Lung (tissue), 12 donors: ENCODE measurements around the gene ABCG2. TPM values are rescaled to one million over a fixed set of nuclear protein-coding genes. Genes with fewer than 3 reads are reported as not detected.

Source experiments
- ATAC-seq: fragments of 200-7000 bp; cut with Tn5 transposase; one replicate; pipeline ENCODE4 v1.9.1; 2020; ENCODE audit warnings: moderate number of reproducible peaks; ENCODE audit not compliant: insufficient read depth, low FRiP score
- DNase-seq, 3 donors: peaks; one replicate each; pipeline ENCODE4 v3.0.0-alpha.2; 2013 to 2017
- H3K27ac ChIP-seq, 2 donors: one replicate each; pipeline ENCODE4 v1.5.1; 2013; ENCODE audit warnings: mild to moderate bottlenecking in 2 of 2, moderate library complexity in 2 of 2, control low read depth in 1 of 2, inconsistent platforms in 1 of 2, low read depth in 1 of 2, low read length in 1 of 2
- H3K27me3 ChIP-seq, 3 donors: one replicate each; pipeline ENCODE4 v1.5.1; 2013; ENCODE audit warnings: low read length in 2 of 3; ENCODE audit not compliant: control insufficient read depth in 3 of 3, insufficient read depth in 3 of 3
- H3K36me3 ChIP-seq, 4 donors: one replicate each; pipeline ENCODE4 v1.5.1; 2013; ENCODE audit warnings: low read length in 4 of 4, mild to moderate bottlenecking in 1 of 4, moderate library complexity in 1 of 4; ENCODE audit not compliant: control insufficient read depth in 4 of 4, insufficient read depth in 4 of 4
- H3K4me1 ChIP-seq, 5 donors: one replicate each; pipeline ENCODE4 v1.5.1; 2013; ENCODE audit warnings: low read length in 5 of 5, mild to moderate bottlenecking in 2 of 5, moderate library complexity in 1 of 5; ENCODE audit not compliant: control insufficient read depth in 5 of 5, insufficient read depth in 5 of 5
- H3K4me3 ChIP-seq: one replicate; pipeline ENCODE4 v1.5.1; 2013; ENCODE audit warnings: mild to moderate bottlenecking, control low read depth, moderate library complexity
- H3K9ac ChIP-seq, 2 donors: one replicate each; pipeline ENCODE4 v1.5.1; 2013; ENCODE audit warnings: low read length in 2 of 2, control low read depth in 1 of 2; ENCODE audit not compliant: insufficient read depth in 1 of 2
- H3K9me3 ChIP-seq, 4 donors: one replicate each; pipeline ENCODE4 v1.5.1; 2013; ENCODE audit warnings: low read length in 3 of 4, mild to moderate bottlenecking in 1 of 4, moderate library complexity in 1 of 4; ENCODE audit not compliant: control insufficient read depth in 4 of 4, insufficient read depth in 3 of 4
- CTCF ChIP-seq: IDR thresholded peaks from 2 replicates; pipeline ENCODE4 v1.5.1; 2012; ENCODE audit warnings: mild to moderate bottlenecking; ENCODE audit errors: control extremely low read depth, extremely low read depth
- WGBS, 2 donors: extraction: QIAGEN DNeasy Blood & Tissue Kit; methylation state at CpG; one replicate each; pipeline ENCODE4 v1.1.7; 2013; 5-methylcytosine and 5-hydroxymethylcytosine counted together
- polyA plus RNA-seq, 2 donors: library from polyadenylated mRNA; stranded (reverse); fragments of 200-250 nt; gene quantifications; one replicate each; pipeline ENCODE4 v1.2.1, GENCODE V29; 2013
- total RNA-seq, 2 donors: library from RNA; depleted of rRNA in 1 of 2; stranded (reverse); fragments of >200 nt in 1 of 2; gene quantifications; one replicate each; pipeline ENCODE4 v1.2.1, GENCODE V29; 2014 to 2021
- donor health status: control.
- donor health status: control.
- donor health status: Bipolar disorder and iron deficiency.
- donor health status: healthy.
- donor health status: DM: yes; HTN: yes; CAD: no.

The ABCG2 gene
- total and polyA plus RNA-seq, 4 donors = 1.0 to 15.7 (median 3.3) TPM

- no peaks in the 10 kb centered on the region for H3K27me3 ChIP-seq
- no peak overlapping the region for H3K4me3 ChIP-seq
- H3K36me3 ChIP-seq = peaks cover 0 to 4% (median 1%) of the 10 kb centered on the region in 4 donors
- no peak overlapping the region for H3K9ac ChIP-seq
- no peaks in the 10 kb centered on the region for H3K4me1 ChIP-seq
- no peak overlapping the region for H3K27ac ChIP-seq
- no peak for TF ChIP-seq CTCF
- DNase-seq (peak in 1 of 3 donors; percentile 31), ATAC-seq (no peak)
- 87 to 94% methylated on average over 2 of the region's 2 CpGs for WGBS, 2 donors
- H3K9me3 ChIP-seq = no peaks in the 10 kb centered on the region
Measured at GRCh38 chr4:88138561-88138960, 19.9 kb downstream of the ABCG2 start.

DNA sequence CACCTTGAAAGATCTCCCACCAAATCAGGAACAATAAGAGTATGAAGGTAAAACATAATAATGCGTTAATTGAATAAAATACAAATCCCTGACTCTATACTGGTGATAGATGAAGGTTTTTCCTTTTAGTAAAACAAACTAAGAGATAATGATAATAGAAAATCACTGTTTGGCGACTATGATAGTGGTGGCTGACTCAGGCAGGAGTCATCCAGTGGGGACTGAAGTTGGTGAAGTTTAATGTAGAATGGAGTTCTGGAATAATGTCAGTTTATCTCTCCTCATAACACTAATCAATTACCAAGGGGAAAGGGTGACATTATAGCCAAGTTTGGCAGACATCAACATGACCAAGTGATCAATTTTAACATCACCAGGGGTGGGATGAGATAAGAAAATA is 21.3 kb downstream of the ABCG2 start:
- Histone ChIP-seq H3K9ac (no peak overlapping the region), H3K27me3 (no peaks in the 10 kb centered on the region), H3K4me3 (no peak overlapping the region), H3K36me3 (peaks cover 0 to 8% (median 1%) of the 10 kb centered on the region in 4 donors), H3K9me3 (no peaks in the 10 kb centered on the region), H3K27ac (no peak overlapping the region), H3K4me1 (no peaks in the 10 kb centered on the region)
- no peak for DNase-seq
- no peak for ATAC-seq
- no peak for TF ChIP-seq CTCF
- WGBS, 2 donors = 94 to 95% methylated on average over 2 of the region's 2 CpGs

GRCh38 chr4:88136249-88136648 is 22.2 kb downstream of the ABCG2 start:
- 89 to 98% methylated on average over 3 of the region's 3 CpGs for WGBS, 2 donors
- no peak for ATAC-seq
- TF ChIP-seq CTCF = no peak

GRCh38 chr4:88135356-88135663 is 23.1 kb downstream of the ABCG2 start:
- no peaks in the 10 kb centered on the region for H3K27me3 ChIP-seq
- H3K9me3 ChIP-seq = no peaks in the 10 kb centered on the region
- ATAC-seq (no peak), DNase-seq (no peak)
- no peaks in the 10 kb centered on the region for H3K4me1 ChIP-seq
- peaks cover 0 to 15% (median 5%) of the 10 kb centered on the region in 4 donors for H3K36me3 ChIP-seq
- H3K4me3 ChIP-seq = no peak overlapping the region
- 94 to 97% methylated on average over 3 of the region's 3 CpGs for WGBS, 2 donors
- H3K9ac ChIP-seq = no peak overlapping the region
- no peak for TF ChIP-seq CTCF
- no peak overlapping the region for H3K27ac ChIP-seq

More at GRCh38 chr4:88136249-88136648, 22.2 kb downstream of the ABCG2 start:
- Histone ChIP-seq H3K4me1 (no peaks in the 10 kb centered on the region), H3K9ac (no peak overlapping the region), H3K4me3 (no peak overlapping the region), H3K27ac (no peak overlapping the region), H3K27me3 (no peaks in the 10 kb centered on the region), H3K36me3 (peaks cover 0 to 13% (median 3%) of the 10 kb centered on the region in 4 donors), H3K9me3 (no peaks in the 10 kb centered on the region)
- peak in 1 of 3 donors; percentile 19 for DNase-seq
